ENCODE data around the gene TMBIM1. TPM values are rescaled to one million over a fixed set of nuclear protein-coding genes. Genes with fewer than 3 reads are reported as not detected.

TMBIM1 gene
- total and polyA plus RNA-seq, 9 of the 15 experiments (the other 6 are each of a cell fraction or from before 2014, with no cell fraction given) = 14.2 to 105 (median 47.0) TPM

DNA sequence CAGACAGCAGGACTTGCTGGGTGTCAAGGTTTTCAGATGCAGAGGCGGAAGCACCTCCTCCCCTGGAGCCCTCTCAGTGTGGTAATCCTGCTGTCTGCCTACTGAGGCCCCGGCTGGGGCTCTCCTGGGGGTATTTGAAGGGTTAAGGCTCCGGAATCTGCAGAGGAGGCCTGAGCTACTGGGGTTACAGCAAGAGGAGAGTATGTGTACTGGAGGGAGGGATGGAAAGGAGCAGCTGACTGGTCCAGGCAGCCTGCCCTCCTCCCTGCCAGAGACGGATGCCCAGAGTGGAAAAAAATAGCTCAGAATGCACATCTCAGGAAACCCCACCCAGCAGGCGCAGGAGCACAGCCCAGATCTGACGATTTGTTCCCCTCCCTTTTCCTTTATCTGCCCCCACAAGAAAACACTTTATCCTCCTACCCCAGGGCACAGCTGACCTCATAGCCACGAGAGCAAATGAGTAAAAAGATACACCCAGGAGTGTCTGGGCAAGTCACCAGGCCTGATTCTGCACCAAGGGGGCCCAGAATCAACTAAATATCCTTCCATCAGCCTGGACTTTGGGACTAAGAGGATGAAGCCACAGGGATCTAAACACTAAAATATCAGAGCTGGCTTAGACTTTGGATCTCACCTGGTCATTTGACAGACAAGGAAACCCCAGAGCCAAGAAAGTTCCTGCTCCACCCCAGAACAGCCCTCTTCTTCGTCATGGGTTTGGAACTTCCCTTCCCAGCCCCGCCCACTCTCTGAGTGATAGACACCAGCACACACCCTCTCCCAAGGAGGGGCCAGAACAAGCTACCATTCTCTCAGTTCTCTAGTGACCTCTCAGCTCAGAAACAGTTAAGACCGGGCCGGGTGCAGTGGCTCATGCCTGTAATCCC is 5.5 kb downstream of the TMBIM1 start (continued):
- TF ChIP-seq, protein P1, sequence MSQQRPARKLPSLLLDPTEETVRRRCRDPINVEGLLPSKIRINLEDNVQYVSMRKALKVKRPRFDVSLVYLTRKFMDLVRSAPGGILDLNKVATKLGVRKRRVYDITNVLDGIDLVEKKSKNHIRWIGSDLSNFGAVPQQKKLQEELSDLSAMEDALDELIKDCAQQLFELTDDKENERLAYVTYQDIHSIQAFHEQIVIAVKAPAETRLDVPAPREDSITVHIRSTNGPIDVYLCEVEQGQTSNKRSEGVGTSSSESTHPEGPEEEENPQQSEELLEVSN (IDR thresholded peaks at IDR 0.05; ENCODE audit: borderline replicate concordance in 1 of 2, extremely low read depth in 1 of 2, insufficient read depth in 1 of 2, insufficient read length in 1 of 2, low read depth in 1 of 2, low read length in 1 of 2, poor library complexity in 1 of 2, severe bottlenecking in 1 of 2) = no peak
- TF ChIP-seq, protein P2, sequence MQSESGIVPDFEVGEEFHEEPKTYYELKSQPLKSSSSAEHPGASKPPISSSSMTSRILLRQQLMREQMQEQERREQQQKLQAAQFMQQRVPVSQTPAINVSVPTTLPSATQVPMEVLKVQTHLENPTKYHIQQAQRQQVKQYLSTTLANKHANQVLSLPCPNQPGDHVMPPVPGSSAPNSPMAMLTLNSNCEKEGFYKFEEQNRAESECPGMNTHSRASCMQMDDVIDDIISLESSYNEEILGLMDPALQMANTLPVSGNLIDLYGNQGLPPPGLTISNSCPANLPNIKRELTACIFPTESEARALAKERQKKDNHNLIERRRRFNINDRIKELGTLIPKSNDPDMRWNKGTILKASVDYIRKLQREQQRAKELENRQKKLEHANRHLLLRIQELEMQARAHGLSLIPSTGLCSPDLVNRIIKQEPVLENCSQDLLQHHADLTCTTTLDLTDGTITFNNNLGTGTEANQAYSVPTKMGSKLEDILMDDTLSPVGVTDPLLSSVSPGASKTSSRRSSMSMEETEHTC (IDR thresholded peaks at IDR 0.05) = peak; percentile 13; the same call in 1 of the 2 replicates
- TF ChIP-seq CREM (IDR thresholded peaks at IDR 0.05; ENCODE audit: low read depth) (peak; percentile 72), TCF3 (CRISPR knock-in tag; IDR thresholded peaks at IDR 0.05) (peak; percentile 49; the same call in 1 of the 2 replicates), NONO (IDR thresholded peaks at IDR 0.05; ENCODE audit: low read depth in 2 of 2, low read length in 1 of 2) (no peak), SMARCE1 (IDR thresholded peaks at IDR 0.05) (peak; percentile 28; the same call in 1 of the 2 replicates), MTA3 (IDR thresholded peaks at IDR 0.05; ENCODE audit: borderline replicate concordance) (peak; percentile 76), RBFOX2 (IDR thresholded peaks at IDR 0.05; ENCODE audit: low read depth, low read length) (peak; percentile 62), ARID1B (IDR thresholded peaks at IDR 0.05) (peak; percentile 52), POLR2A (conservative IDR thresholded peaks at IDR 0.05) (peak; percentile 87), KDM5B (IDR thresholded peaks at IDR 0.05; ENCODE audit: insufficient replicate concordance, low read depth, low read length) (peak; percentile 79), MYNN (IDR thresholded peaks at IDR 0.05) (0 out of 2 replicates have a peak, but pooled peaks have one; percentile 48), MYNN (CRISPR knock-in tag; IDR thresholded peaks at IDR 0.05) (no peak), CBFA2T2 (conservative IDR thresholded peaks at IDR 0.05) (peak; percentile 71), TFAP4 (CRISPR knock-in tag; IDR thresholded peaks at IDR 0.05; ENCODE audit: borderline replicate concordance) (peak; percentile 75), ZNF212 (CRISPR knock-in tag; IDR thresholded peaks at IDR 0.05) (no peak), KLF16 (IDR thresholded peaks at IDR 0.05) (peak; percentile 50; the same call in 1 of the 2 replicates), ATF3 (IDR thresholded peaks at IDR 0.05) (peak; percentile 74), ATF3 (CRISPR knock-in tag; conservative IDR thresholded peaks at IDR 0.05) (no peak), MLLT1 (IDR thresholded peaks at IDR 0.05) (0 out of 4 replicates have a peak, but pooled peaks of 1 of the 2 experiments have one; percentile 18), BHLHE40 (IDR thresholded peaks at IDR 0.05; ENCODE audit: low read length) (peak; percentile 33)
